Islet precursor cell (in vitro differentiated cells): Measurements from ENCODE around the gene RIPOR2.
A peak's percentile ranks its signal among the peaks of the same experiment; 100 is the strongest.

Experiments used
- DNase-seq: peaks from one replicate; pipeline ENCODE4 v3.0.0-alpha.2; 2018

RIPOR2 gene

DNA sequence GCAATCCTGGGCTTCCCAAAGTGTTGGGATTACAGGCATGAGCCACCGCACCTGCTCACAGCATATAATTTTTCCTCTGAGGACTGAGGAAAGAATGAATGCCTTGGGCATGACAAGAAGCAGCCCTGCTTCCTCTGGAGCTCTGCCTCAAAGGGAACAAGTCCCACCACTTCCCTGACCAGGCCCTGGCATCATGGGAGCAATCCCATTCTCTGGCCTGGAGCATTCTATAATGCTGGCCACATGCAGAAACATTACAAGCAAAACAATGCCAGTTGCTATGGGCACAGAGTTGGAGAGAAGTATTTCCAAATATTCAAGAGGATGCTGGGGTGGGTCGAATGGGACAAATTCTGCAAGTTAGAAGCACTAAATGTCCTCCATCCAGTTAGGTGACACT, 95.6 kb downstream of the RIPOR2 start:
- no peak for DNase-seq

DNA sequence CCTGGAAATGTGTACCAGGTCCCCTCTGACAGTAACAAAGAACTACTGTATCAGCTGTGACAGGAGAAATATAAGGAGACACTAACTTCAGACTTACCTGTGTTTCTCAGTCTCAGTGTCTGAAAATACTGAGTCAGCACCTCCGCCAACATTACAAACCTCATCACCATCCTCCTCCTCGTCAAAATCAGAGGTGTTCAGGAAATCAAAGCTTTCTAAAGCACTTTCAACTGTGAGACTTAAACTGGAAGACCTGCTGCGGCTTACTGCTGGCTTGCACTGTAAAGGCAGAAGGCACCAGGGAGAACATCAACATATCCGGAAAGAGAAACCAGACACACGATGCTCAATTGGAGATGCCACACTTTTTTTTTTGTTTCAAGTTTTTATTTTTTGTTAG, 96.8 kb downstream of the RIPOR2 start:
- no peak for DNase-seq

DNA sequence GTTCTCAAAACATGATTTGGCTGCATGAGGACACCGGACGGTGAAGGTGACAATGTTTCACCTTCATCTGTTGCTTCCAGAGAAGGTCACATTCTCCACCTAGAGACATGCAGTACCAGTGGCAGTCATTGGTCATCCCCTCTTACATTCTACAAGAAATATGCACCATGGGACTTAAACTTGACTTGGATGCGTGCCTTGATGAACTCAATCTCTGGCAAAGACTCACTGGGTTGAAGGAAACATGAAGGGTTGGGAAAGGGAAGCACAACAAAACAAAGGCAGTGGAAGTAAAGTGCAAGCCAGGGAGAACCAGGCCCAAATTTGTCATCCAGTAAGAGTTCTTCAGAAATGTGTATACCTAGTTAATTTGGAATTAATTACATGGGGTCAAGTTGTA, 97.7 kb downstream of the RIPOR2 start:
- DNase-seq, result no peak

DNA sequence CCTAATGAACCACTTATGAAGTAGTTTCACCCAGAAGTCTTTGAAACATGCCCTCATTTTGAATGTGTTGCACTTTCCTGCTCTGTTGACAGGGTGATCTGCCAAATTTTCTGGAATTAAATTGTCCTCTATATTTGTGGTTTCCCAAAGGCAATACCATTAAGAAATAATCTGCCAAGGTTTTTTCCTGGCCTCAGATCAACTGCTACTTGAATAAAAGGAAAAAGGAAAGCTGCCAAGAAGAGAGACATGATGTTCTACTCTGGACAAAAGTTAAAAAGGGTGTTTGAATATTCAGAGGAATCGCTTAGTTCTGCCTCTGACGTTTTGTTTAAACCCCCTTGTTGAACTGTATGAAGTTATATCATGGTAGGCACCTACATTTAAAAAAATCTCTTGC, 99.7 kb downstream of the RIPOR2 start:
- no peak for DNase-seq

DNA sequence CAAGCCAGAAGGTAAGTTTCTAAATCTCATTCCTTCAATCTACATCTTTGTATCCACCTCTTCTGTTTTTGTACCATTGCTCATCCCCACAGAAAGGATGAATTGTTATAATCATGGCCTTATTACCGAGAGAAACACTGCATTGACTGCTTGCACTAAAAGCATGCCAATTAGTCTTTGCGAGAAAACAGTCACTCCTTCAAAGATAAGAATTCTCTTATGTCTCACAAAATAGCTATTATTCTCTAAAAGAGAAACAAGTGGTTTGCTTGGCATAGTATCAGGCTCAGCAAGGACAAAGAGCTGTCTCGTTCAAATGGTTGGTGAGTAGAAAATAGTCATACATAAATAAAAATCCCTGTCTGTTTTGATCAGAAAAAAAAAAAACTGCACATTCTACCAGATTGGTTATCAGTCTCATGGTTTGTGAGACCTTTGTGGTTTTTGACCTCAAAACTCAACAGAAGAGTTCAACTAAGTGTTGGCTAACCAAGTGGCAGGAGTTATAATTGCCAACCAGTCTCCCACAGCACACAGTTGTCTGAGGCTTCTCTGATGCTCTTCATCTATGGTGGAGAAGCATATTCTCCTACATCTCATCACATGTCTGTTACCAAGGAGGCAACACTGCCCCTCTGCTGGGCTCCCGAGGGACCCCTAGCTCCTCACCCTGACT, 101.9 kb downstream of the RIPOR2 start:
- no peak for DNase-seq

DNA sequence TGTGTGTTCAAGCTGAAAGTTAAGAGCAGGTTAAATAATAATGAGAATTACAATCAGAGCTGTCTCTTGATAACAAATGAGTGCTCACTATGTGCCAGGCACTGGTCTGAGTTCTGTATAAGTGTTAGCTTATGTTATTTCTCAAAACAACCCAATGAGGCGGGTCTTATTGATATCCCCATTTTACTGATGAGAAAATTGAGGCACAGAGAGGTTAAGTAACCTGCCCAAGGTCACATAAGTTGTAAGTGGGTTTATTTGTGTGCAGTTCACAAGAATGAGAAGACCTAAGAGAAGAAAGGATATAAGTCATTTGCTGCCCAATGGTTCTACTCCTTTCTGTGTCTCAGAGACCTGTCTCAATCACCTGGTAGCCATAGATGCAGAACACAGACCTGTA, 103.0 kb downstream of the RIPOR2 start:
- no peak for DNase-seq

DNA sequence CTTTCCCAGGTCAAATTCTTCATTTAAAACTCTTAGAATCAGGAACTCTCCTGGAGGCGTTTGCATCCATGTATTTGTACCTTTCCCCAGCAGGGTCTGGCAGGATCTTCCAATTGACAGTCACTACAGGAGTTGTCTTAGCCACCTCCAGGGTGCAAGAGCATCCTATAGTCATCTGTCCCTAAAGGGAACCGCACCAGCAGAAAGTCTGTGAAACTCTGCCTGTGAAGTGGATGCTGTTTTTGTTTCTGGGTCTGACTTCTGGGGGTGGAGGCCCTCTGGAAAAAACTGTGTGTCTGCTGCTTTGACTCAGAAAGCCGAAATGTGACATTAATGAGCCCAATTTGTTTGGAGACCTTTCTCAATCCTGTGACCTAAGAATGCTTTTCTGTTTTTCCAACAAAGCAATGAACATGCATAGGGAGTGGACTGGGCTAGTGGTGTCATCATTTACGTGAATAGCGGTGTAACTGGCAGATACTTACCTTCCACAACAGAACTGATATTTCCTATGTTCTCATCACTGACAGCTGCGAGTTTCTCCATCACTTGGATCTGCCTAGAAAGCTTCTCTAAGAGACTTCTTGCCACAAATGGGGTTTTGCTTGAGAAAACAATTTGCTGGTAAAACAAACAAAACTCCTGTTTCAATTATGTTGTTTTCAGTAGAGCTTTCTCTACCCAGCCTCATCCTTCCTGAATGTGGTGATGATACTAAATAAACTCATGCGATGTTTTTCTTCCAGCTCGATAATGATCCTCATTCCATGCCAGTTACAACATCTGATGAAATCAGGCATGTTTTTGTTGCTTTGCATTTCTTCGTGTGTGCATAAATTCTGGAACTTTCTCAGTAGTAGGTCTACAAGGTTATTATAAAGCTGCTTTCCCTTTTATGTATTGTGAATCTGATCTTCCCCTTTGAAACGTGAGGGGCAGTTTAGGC, 103.7 kb downstream of the RIPOR2 start:
- no peak for DNase-seq

DNA sequence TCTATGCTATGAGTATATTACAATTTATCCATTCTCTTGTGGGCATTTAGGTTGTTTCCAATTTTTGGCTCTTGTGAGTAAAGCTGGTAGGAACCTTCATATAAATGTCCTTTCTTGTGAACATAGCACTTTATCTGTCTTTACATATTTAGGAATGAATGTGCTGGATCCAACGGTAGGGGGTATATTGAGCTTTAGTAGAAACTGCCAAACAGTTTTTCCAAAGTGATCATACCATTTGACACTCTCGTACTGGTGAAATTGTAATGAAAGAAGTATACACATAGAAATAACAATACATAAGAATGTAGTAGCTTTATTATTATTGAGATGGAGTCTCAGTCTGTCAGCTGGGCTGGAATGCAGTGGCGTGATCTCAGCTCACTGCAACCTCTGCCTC, 106.1 kb downstream of the RIPOR2 start:
- DNase-seq, result no peak

DNA sequence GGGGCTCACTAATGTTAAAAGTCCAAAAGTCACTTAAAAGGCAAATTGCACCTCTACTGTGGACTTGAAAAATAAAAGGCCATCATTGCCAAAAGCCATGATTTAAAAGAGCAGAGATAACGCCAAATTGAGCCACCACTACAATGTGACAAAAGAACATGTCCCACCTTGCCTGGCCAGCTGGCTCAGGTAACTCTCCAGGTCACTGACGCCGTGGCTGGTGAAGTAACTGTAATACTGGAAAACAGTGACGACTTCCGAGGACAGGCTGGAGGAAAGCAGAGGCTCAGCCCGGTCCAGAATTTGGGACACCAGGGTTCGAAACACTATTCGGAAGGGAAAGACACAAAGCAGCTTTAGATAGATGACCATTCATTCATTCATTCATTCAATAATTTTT, 107.8 kb downstream of the RIPOR2 start:
- no peak for DNase-seq

DNA sequence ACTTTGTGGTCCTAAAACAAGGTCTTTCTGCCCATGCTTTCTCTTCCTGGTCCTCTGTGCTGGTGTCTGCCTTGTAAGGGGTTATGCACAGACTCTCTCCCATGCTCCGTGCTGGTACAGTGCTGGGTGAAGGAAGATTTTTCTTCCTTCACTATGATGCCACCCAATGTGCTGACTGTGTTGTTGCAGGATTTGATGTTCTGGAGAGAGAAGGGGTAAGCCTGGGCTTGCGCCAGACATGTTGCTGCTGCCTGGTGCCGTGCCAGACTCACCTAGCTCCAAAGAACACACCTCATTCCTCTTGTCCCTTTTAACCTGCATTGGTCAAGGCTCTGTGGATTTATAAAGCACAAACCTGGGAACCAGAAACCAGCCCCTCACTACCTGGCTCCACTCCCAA, 108.6 kb downstream of the RIPOR2 start:
- no peak for DNase-seq

DNA sequence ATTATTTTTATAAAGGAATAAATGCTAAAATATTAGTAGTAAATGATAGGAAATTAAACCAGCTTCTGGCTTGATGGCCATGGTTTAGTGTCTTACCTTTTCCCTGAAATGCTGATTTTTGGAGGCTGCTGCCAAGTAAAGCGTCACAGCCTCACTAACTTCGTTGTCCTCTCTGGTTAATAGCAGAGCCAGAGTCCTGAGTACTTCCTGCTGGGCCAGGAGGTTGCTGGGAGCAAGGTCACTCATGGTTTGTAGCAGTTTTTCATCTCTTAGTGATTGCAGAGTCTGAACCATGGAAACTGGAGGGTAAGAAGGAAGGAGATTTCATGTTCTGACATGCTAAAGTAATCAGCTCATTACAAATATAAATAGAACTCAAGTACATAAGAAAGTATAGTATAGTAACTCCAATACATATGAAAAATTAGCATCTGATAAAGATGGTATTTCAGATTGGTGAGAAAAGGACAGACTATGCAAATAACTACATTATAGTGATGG, 110.6 kb downstream of the RIPOR2 start:
- no peak for DNase-seq

DNA sequence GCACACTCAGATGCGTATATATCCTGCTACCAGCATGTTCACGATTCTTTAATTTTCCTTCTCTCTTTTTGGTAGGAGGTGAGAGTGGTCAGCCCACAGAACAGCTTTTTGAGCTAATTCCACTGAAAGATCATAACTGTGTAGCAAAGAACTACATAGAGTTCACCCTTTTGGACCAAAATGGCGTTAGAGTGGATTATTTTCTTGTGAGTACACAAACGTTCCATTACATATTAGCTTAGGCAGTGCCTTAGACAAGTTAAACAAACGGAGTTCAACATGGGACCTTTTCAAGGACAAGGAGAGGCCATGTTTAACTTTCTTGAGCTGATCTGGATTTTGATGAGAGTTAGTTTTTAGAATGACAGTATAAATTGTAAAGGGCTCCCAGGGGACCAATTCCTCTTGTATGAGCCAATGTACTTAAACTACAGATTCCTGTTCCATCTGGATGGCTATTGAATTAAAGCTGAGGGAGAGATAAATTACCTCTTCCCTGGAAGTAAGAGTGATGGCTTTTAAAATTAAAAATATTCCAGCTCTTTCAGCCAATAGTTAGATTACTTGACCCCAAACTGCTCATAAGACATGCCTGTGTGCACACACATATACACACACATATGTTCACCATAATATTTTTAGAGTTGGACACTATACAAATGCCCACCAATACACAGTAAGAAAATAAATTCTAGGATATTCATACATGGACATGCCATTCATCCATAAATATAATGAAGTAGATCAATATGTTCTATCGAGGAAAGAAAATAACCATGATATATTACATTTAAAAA, 111.4 kb downstream of the RIPOR2 start:
- no peak for DNase-seq

DNA sequence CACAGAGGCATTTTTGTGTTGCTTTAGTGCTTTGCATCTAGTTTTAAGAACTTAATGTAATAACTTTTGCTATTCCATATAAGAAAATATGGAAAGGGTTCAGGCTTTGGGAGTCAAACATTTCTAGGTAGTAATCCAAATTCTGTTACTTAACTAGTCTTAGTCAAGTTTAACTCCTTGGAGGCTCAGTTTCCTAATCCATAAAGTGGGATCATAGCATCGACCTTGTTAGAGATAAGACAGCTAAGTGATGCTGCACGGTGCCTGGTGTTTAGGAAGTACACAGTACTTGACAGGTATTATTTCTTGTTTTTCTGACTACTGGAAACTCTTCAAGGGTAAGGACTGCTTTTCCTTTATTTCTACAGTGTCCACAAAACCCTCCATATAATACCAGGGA, 112.6 kb downstream of the RIPOR2 start:
- DNase-seq, result no peak

DNA sequence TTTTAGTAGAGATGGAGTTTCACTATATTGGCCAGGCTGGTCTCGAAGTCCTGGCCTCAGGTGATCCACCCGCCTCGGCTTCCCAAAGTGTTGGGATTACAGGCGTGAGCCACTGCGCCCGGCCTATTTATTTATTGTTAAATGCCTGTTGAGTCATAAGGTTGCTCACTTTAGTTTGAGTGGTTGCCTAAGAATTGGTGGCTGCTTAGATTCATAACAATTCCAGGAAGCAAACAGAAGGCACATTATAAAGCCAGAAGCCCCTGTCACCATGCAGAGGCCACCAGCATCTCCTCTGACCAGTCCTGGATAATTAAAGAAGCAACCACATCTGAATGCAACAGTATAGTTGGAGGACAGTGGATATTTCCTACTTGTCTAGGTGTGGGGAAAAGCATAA, 113.1 kb downstream of the RIPOR2 start:
- no peak for DNase-seq

DNA sequence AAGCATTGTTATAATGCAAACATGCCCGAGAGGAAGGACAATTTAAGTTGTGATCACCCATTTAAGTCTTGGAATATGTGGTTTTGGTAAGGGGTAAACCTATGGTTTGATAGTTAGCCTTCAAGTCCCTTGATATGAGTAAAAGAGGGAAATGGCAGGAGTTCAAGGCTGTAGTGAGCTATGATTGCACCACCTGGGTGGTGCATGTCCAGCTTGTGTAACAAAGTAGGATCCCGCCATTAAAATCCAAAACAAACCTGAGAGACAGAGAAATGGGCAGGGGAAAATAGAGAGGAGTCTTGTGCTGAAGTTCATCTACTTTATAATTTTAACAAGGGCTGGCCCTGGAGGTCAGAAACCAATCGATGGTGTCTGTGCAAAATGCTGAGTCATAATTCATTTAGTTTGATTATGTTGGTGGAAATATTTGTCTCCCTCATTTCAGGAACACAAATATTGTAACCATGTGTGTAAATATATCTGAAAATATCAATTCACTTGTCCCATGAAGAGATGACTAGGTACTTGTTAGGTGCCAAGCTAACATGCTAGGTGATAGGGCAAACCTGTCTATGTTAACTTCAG, 113.8 kb downstream of the RIPOR2 start:
- DNase-seq, result no peak

DNA sequence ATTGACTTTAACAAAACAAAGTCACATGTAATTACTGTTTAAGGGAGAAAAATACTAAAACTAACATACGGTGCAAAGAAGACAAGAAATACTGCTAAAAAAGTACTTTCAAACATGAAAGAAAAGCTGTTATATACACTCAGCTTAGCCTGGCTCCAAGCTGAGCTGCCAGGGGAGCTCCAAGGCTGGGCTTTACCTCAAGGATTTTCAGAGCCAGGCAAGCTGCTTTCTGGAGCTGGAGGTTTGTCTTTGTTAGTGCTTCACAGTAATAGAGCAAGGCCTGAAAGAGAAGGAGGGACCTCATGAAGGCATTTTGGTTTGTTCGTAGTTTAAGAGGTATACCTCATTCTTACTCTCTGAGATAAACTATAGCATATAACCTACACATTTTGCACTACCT, 117.4 kb downstream of the RIPOR2 start:
- DNase-seq, result no peak

DNA sequence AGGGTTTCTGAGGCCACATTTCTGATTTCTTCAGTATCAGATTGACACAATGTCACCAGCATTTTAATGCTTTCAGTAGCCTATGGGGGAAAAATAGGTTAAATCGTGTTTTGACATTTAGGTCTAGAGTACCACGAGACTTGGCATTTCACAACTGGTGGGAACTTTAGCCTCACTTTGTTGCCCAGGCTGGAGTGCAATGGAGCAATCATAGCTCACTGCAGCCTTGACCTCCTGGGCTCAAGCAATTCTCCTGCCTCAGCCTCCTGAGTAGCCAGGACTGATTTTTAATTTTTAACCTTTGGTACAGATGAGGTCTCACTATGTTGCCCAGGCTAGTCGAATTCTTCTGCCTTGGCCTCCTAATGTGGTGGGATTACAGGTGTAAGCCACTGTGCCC, 126.0 kb downstream of the RIPOR2 start:
- no peak for DNase-seq

DNA sequence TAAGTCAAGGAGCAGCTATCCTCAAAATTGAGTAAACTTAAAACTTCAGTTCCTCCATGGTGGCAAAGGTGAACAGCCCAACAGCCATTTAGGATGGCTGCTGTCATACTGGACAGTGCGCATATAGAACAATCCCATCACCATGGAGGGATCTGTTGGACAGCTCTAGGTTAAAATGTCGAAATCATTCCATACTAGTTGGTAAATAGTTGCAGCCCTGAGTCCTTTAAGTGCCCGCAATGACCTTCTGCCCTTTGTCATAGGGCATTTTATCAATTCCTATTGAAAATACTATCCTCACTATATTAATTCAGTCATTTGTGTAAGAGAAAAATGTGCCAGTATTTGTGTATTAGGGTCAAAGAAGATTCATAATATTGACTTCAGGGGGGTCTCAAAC, 128.2 kb downstream of the RIPOR2 start:
- DNase-seq, result no peak

DNA sequence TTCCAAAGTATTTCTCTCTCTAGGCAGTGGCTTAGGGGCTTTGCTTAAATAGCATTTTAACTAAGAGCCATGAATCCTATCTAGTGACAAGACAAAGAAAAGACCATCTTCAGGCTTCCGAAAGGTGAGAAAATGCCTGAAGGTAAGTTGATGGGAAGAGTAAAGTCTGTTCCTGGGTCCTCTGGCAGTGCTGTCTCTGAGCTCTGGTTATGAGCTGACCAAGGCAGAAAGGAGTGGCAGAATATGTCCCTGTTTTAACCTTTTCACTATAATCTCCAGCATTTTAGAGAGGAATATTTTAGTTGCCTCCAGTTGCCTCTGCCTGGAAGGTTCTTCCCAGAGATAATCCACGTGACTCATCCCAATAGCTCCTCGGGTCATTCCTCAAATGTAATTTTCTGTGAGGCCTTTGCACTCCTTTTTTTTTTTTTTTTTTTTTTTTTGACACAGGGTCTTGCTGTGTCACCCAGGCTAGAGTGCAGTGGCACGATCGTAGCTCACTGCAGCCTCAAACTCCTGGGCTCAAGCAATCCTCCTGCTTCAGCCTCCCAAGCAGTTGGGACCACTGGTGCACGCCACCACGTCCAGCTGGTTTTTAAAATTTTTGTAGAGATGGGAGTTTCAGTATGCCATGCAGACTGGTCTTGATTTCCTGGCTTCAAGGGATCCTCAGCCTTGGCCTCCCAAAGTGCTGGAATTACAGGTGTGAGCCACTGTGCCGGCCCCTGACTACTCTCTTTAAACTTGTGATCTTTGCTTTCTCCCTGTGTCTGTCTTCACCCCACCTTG, 133.3 kb downstream of the RIPOR2 start:
- DNase-seq, result peak; percentile 69

DNA sequence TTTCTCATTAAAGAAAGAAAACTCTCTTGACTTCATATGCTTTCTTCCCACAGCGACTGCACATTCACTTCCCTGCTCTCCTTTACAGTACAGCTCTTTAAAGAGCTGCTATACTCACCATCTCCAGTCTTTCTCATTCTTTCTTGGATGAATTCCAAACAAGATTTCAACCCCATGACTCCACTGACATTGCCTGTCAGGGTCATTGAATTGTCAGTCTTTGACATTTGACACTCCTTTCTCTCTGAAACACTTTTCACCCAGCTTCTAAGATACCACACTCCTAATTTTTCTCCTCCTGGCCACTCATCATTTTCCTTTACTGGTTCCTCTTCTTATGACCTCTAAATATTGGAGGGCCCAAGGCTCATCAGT, 136.2 kb downstream of the RIPOR2 start:
- DNase-seq, result no peak

DNA sequence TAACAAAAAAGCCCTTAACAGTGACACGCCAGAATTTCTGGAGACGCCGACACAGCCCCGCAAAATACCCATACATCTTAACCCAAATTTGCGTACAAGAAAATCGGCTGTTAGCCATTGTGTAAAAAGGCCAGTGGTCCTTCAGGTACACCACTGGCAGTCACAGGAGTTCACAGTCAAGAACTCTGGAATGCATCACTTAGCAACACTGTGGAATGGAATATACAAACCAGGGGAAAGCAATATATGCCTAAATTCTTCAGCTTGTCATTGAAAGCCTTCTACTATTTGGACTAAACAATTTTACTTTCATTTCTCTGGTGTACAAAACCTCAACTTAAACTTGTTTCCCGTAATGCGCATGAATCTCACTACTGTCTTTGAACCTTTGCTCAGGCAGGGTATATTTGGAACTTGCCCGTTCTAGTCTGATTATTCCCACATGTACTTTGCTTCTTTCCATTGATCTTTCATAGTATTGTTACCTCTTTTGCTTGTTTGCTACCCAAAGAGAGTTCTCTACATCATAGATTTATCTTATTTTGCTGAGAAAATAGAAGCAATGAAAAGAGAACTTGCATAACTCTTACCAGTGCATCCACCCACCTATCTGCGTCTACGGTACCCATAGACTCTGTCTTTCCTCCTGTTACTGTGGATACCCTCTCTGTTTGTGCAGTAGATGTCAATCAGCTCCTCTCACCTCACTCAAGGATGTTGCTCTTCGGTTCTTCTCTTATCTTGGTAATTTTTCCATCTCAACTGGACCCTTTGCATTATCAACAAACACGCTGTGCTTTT, 136.8 kb downstream of the RIPOR2 start, which contains the start of gene ARMH2:
TSS of gene ARMH2 (minus strand) at position 178 of the 801 bp plus-strand sequence. CDS start at position 118, 60 bp downstream.
- no peak for DNase-seq
